Measurements from ENCODE around the gene AMZ1.
A peak's percentile ranks its signal among the peaks of the same experiment; 100 is the strongest.
"Not testable (repeated sequence)": the region's sequence is repeated elsewhere in the genome, so short reads cannot be mapped to it uniquely, and the experiment has no call there.

The AMZ1 gene

DNA sequence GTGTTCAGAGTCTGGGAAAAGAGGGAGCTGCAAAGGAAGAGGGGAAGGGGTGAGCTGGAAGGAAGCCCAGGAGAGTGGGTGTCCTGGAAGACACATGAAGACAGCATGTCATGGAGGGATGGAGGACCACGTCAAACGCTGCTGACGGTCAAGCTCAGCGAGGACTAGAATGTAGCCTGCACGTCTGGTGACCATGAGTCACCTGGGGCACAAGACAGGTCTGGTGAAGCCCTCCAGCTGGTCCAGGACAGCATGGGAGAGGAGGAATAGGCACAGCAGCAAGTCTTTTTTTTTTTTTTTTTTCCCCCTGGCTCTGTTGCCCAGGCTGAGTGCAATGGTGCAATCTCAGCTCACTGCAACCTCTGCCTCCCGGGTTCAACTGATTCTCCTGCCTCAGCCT is 19.6 kb upstream of the AMZ1 start:
- in situ Hi-C loops (cut with MboI; ENCODE audit: low pct_unique_long_range_greater_than_20kb, low sequenced_read_pairs, unreplicated experiment): no loop called here
- TF ChIP-seq, protein P1, sequence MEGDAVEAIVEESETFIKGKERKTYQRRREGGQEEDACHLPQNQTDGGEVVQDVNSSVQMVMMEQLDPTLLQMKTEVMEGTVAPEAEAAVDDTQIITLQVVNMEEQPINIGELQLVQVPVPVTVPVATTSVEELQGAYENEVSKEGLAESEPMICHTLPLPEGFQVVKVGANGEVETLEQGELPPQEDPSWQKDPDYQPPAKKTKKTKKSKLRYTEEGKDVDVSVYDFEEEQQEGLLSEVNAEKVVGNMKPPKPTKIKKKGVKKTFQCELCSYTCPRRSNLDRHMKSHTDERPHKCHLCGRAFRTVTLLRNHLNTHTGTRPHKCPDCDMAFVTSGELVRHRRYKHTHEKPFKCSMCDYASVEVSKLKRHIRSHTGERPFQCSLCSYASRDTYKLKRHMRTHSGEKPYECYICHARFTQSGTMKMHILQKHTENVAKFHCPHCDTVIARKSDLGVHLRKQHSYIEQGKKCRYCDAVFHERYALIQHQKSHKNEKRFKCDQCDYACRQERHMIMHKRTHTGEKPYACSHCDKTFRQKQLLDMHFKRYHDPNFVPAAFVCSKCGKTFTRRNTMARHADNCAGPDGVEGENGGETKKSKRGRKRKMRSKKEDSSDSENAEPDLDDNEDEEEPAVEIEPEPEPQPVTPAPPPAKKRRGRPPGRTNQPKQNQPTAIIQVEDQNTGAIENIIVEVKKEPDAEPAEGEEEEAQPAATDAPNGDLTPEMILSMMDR (IDR thresholded peaks at IDR 0.05; ENCODE audit: extremely low read depth, insufficient read depth, missing control alignments): no peak
- DNase-seq (ENCODE audit: low spot score): no peak

DNA sequence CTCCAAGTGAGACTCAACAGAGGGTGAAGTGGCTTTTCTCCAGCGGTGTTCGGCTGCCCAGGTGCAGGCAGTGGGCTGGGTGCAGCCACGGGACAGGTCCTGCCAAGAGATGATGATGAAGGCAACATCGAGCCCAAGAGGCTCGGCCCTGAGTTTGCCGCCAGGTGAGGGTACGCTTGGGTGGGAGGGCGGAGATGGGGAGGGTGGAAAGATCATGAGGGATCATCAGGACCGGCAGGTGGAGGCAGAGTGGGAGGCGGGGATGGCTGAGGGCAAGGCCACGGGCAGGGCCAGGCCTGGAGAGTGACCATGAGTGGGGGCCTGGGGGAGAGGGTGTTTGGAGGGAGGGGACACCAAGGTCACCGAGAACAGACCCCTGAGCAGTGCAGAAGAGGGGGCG is 17.8 kb upstream of the AMZ1 start:
- no peak for DNase-seq (ENCODE audit: low spot score)
- TF ChIP-seq, protein P1 (IDR thresholded peaks at IDR 0.05; ENCODE audit: extremely low read depth, insufficient read depth, missing control alignments): no peak
- in situ Hi-C loops (cut with MboI; ENCODE audit: low pct_unique_long_range_greater_than_20kb, low sequenced_read_pairs, unreplicated experiment): no loop called here

DNA sequence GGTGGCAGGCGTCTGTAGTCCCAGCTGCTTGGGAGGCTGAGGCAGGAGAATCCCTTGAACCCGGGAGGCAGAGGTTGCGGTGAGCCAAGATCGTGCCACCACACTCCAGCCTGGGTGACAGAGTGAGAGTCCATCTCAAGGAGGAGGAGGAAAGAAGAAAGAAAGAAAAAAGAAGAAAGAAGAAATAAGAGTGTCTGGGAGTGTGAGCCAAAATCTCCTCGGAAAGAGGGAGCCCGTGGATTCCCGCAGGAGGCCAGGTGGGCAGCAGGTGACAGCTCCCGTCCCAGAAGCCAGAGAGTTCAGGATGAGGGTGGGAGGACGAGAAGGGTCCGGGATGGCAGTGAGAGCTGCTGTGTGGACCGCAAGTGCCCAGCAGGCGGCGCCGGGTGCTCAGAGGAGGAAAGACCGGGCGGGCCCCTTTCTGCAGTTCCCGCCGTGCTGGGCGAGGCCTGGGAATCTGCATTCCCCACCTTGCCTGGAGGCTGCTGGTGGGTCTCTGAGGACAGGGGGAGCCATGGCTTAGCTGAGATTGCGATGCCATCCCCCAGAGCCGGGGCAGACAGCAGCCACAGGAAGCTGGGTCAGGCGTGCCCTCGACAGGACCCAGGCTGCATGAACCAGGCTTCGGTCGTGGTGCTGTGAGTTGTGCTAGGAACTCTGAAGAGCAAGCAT is 17.1 kb upstream of the AMZ1 start:
- in situ Hi-C loops (cut with MboI; ENCODE audit: low pct_unique_long_range_greater_than_20kb, low sequenced_read_pairs, unreplicated experiment): no loop called here
- peak; percentile 88 for DNase-seq (ENCODE audit: low spot score)
- TF ChIP-seq, protein P1 (IDR thresholded peaks at IDR 0.05; ENCODE audit: extremely low read depth, insufficient read depth, missing control alignments): peak; percentile 98

DNA sequence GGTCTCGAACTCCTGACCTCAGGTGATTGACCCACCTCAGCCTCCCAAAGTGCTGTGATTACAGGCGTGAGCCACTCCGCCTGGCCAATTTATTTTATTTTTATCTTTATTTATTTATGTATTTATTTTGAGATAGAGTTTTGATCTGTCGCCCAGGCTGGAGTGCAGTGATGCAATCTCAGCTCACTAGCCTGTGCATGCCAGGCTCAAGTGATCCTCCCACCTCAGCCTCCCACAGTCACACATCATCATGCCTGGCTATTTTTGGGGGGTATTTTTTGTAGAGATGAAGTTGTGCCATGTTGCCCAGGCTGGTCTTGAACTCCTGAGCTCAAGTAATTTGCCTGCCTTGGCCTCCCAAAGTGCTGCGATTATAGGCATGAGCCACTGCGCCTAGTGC is 14.8 kb upstream of the AMZ1 start:
- in situ Hi-C loops (cut with MboI; ENCODE audit: low pct_unique_long_range_greater_than_20kb, low sequenced_read_pairs, unreplicated experiment): not testable (repeated sequence)

DNA sequence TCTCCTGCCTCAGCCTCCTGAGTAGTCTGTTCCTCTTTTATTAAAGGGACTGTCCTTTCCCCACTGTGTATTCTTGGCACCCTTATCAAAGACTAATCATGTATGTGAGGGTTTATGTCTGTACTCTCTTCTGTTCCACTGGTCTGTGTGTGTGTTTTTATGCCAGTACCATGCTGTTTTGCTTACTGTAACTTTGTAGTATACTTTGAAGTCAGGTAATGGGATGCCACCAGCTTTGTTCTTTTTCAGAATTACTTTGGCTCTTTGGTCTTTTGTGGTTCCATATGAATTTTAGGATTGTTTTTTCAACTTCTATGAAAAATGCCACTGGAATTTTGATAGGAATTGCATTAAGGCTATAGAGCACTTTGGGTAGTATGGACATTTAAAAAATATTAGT is 14.1 kb upstream of the AMZ1 start:
- TF ChIP-seq, protein P1 (IDR thresholded peaks at IDR 0.05; ENCODE audit: extremely low read depth, insufficient read depth, missing control alignments): no peak
- in situ Hi-C loops (cut with MboI; ENCODE audit: low pct_unique_long_range_greater_than_20kb, low sequenced_read_pairs, unreplicated experiment): no loop called here

More for the DNA sequence above, 14.8 kb upstream of the AMZ1 start:
- DNase-seq (ENCODE audit: low spot score): not testable (repeated sequence)

DNA sequence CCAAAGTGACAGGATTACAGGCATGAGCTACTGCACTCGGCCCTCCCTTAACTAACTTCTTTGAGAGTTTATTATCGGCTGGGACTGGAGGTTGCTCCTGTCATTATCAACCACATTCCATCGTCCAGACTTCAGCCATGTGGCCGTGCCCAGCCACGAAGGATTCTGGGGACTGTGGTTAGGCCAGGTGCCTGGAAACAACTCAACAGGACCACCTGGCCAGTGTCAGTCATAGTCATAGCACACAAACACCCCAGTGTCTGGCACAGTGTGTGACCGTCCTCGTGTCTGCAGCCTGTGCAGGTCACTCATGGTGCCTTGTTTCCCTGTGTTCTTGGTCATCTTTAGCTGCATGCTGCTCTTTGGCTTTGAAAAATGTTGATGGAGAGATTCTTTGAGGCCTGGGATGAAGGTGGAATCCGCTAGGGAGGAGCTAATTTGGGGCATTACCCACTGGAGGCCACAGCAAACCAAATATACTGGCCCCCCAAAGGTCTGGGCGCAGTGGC is 12.7 kb upstream of the AMZ1 start:
- TF ChIP-seq, protein P1 (IDR thresholded peaks at IDR 0.05; ENCODE audit: extremely low read depth, insufficient read depth, missing control alignments): no peak
- in situ Hi-C loops (cut with MboI; ENCODE audit: low pct_unique_long_range_greater_than_20kb, low sequenced_read_pairs, unreplicated experiment): no loop called here
- no peak for DNase-seq (ENCODE audit: low spot score)

More for the DNA sequence above, 14.1 kb upstream of the AMZ1 start:
- no peak for DNase-seq (ENCODE audit: low spot score)

DNA sequence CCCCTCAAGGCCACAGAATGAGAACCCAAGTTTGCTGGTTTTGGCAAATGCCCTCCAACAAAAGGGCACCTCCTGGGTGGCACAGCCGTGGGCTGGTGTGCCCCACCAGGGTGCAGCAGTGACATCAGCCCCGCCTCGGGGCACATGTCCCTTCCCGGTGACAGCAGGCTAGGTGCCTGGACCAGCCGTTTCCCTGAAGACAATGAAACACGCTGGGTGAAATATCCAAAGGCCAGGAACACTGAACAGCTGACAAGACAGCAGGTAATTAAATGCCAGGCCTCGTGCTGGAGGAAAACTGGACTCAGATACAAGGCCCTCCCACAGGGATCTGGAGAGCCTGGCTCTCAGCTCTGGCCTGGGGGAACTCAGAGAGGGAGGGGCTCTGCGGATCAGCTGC is 11.4 kb upstream of the AMZ1 start:
- in situ Hi-C loops (cut with MboI; ENCODE audit: low pct_unique_long_range_greater_than_20kb, low sequenced_read_pairs, unreplicated experiment): not testable (repeated sequence)

DNA sequence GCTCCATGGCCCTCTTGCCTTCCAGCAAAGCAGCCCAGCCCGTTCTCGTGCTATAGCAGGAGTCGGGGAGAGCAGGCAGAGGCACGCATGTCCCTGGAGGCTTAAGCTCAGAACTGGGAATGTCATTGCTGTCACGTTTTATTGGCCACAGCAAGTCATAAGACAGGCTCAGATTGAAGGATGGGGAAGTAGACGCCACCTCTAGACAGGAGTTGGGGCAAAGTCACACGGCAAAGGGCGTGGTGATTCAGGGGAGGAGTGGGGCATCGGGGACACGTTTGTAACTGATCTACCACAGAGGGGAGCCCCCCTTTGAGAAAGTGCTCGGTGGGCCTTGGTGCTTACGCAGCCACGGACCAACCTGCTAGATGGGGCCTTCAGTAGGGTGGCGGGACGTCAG is 9.5 kb upstream of the AMZ1 start:
- in situ Hi-C loops (cut with MboI; ENCODE audit: low pct_unique_long_range_greater_than_20kb, low sequenced_read_pairs, unreplicated experiment); DNase-seq (ENCODE audit: low spot score): not testable (repeated sequence)

More for the DNA sequence above, 11.4 kb upstream of the AMZ1 start:
- DNase-seq (ENCODE audit: low spot score): not testable (repeated sequence)

DNA sequence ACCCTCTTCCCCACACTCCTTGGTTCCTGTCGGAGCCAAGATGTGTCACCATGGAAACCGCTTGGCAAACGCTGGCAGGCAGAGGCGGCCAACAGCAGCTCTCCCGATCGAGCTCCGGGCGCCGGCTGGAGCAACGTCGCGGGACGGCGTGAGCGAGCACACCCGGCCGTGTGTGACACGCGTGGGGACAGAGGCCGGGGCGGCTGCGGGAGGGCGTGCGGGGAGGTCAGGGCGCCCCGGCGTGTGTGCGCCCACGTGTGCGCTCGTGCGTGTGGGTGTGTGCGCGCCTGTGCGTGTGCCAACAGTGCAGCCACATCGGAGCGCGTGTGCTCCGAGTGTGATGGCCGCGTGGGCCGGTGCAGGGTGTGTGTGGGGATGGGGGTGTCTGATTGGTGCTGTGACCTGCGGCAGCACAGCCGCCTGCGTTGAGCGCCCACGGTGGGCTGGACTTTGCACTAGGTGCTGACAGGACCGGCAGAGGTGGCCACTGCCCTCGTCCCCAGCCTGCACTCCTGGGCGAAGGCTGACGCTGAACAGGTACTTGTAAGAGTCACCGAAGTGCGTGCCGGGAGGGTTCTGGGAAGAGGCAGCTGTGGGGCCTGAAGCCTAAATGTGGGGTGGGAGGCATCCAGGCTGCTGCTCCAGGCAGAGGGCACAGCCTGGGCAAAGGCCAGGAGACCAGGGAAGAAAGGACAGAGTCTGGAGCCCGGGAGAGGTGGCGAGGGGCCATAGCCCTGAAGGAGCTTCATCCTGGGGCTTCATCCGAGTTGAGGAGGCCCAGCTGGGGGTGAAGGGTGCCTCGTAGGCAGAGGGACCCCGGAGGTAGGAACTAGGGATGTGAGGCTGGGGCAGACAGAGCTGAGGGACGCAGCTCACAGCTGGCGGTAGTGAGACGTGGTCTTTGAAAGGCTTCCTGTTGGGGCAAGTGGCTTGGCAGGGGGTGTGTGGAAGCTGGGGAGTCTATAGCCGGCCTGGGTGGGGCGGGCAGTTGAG is 8.6 kb upstream of the AMZ1 start:
- DNase-seq (ENCODE audit: low spot score); in situ Hi-C loops (cut with MboI; ENCODE audit: low pct_unique_long_range_greater_than_20kb, low sequenced_read_pairs, unreplicated experiment): not testable (repeated sequence)
